GM12878 (cell line): ENCODE measurements around the gene MSANTD4. TPM values are rescaled to one million over a fixed set of nuclear protein-coding genes. Genes with fewer than 3 reads are reported as not detected.
A peak's percentile ranks its signal among the peaks of the same experiment; 100 is the strongest.

Experiments used
- ATAC-seq: fragments of 200-7000 bp; cut with Tn5 transposase; 3 replicates; pipeline ENCODE4 v1.9.1; 2020; ENCODE audit warnings: mild to moderate bottlenecking, moderate library complexity
- BruUV-seq: library from RNA; stranded (reverse); fragments of 400-500 nt; replicated peaks from 2 replicates; lab custom pipeline; 2021; lab: Mats Ljungman, UMichigan
- CTCF ChIA-PET: fragments of 300-600 bp; sonication (Branson Sonifier 250); formaldehyde crosslinking; extraction: SDS; loops from one replicate; lab custom pipeline; 2021; ENCODE audit warnings: inconsistent platforms; lab: Yijun Ruan, JAX
- POLR2A ChIA-PET: fragments of 350-600 bp; formaldehyde crosslinking; extraction: SDS; loops from one replicate; lab custom pipeline; 2021; ENCODE audit warnings: inconsistent platforms; lab: Charles Lee
- RAD21 ChIA-PET: fragments of 300-600 bp; sonication (Branson Sonifier 250); formaldehyde crosslinking; loops from one replicate; lab custom pipeline; 2023; ENCODE audit warnings: antibody characterized with exemption; ENCODE audit not compliant: unreplicated experiment; lab: Charles Lee
- SMC1A ChIA-PET: fragments of 300-600 bp; sonication (Branson Sonifier 250); formaldehyde crosslinking; loops from one replicate; lab custom pipeline; 2023; ENCODE audit not compliant: unreplicated experiment, uncharacterized antibody; lab: Charles Lee
- DNase-seq: peaks from one replicate; pipeline ENCODE4 v3.0.0-alpha.2; 2011; ENCODE audit warnings: low read depth, low spot score
- FAIRE-seq: peaks from 3 replicates; lab custom pipeline; 2011; peaks lifted over from hg19 to GRCh38; lab: Jason Lieb, UNC
- H2AFZ ChIP-seq: 2 replicates; pipeline ENCODE4 v1.6.0; 2011; ENCODE audit warnings: low read depth, low read length, control low read depth; ENCODE audit not compliant: control insufficient read depth
- H3K27ac ChIP-seq: 2 replicates; pipeline ENCODE4 v1.5.1; 2011; ENCODE audit warnings: control low read depth; ENCODE audit not compliant: control insufficient read depth, insufficient read depth
- H3K27me3 ChIP-seq, 2 experiments: replicated peaks in 1 of 2; 2 replicates each; pipeline versions ENCODE4 v1.6.0 to v1.6.1; 2011; ENCODE audit warnings: low read length in 1 of 2; ENCODE audit not compliant: control insufficient read depth in 2 of 2, insufficient read depth in 2 of 2
- H3K36me3 ChIP-seq, 2 experiments: 2 replicates each; pipeline ENCODE4 v1.5.1; 2011; ENCODE audit warnings: low read length in 1 of 2; ENCODE audit not compliant: control insufficient read depth in 2 of 2, insufficient read depth in 2 of 2
- H3K4me1 ChIP-seq: 2 replicates; pipeline ENCODE4 v1.6.1; 2011; ENCODE audit warnings: mild to moderate bottlenecking, low read length, moderate library complexity, mixed read lengths; ENCODE audit not compliant: control insufficient read depth, insufficient read depth
- H3K4me2 ChIP-seq: 2 replicates; pipeline ENCODE4 v1.6.0; 2011; ENCODE audit warnings: control low read depth; ENCODE audit not compliant: control insufficient read depth, insufficient read depth
- H3K4me3 ChIP-seq: fragments of 200-600 bp; sonication (generic); 2 replicates; pipeline ENCODE4 v1.5.1; 2016
- H3K79me2 ChIP-seq: 2 replicates; pipeline ENCODE4 v1.6.0; 2011; ENCODE audit warnings: low read length; ENCODE audit not compliant: control insufficient read depth, insufficient read depth
- H3K9ac ChIP-seq: 2 replicates; pipeline ENCODE4 v1.8.0; 2011; ENCODE audit warnings: low read length, control low read depth, mixed read lengths; ENCODE audit not compliant: control insufficient read depth, insufficient read depth
- H3K9me3 ChIP-seq: replicated peaks from 3 replicates; pipeline ENCODE4 v1.5.1; 2011; ENCODE audit warnings: mild to moderate bottlenecking, low read length; ENCODE audit not compliant: control insufficient read depth, insufficient read depth
- H4K20me1 ChIP-seq: 2 replicates; pipeline ENCODE4 v1.6.0; 2011; ENCODE audit not compliant: control insufficient read depth, insufficient read depth
- CREM ChIP-seq: IDR thresholded peaks from 2 replicates; pipeline ENCODE4 v1.6.1; 2014; ENCODE audit warnings: antibody characterized with exemption, low read depth
- EED ChIP-seq: sonication (generic); IDR thresholded peaks from 2 replicates; pipeline ENCODE4 v1.6.1; 2016; ENCODE audit warnings: antibody characterized with exemption, low read depth
- ESRRA ChIP-seq: IDR thresholded peaks from 2 replicates; pipeline ENCODE4 v1.6.1; 2012; ENCODE audit warnings: mild to moderate bottlenecking, low read length, improper control_type of control experiment
- HCFC1 ChIP-seq: fragments of 150-350 bp; IDR thresholded peaks from 2 replicates; pipeline ENCODE4 v1.6.1; 2014; ENCODE audit warnings: low read length
- MYC ChIP-seq: IDR thresholded peaks from 2 replicates; pipeline ENCODE4 v1.6.1; 2011; ENCODE audit warnings: mild to moderate bottlenecking, low read length, moderate library complexity, inconsistent platforms; ENCODE audit not compliant: insufficient read depth, insufficient replicate concordance, insufficient read length, severe bottlenecking
- NR2C2 ChIP-seq: IDR thresholded peaks from 2 replicates; pipeline ENCODE4 v1.6.1; 2011; ENCODE audit warnings: borderline replicate concordance, low read depth; ENCODE audit not compliant: control insufficient read depth, insufficient read length
- RCOR1 ChIP-seq: conservative IDR thresholded peaks from 2 replicates; pipeline ENCODE4 v1.6.1; 2012; ENCODE audit warnings: low read depth, low read length, improper control_type of control experiment
- SP1 ChIP-seq: IDR thresholded peaks from one replicate; pipeline ENCODE4 v1.6.1; 2011; ENCODE audit warnings: low read depth, low read length
- SREBF1 ChIP-seq: IDR thresholded peaks from 2 replicates; pipeline ENCODE4 v1.6.1; 2012; ENCODE audit warnings: mild to moderate bottlenecking, low read length
- SRF ChIP-seq, 2 experiments: IDR thresholded peaks; 2 replicates each; pipeline ENCODE4 v1.6.1; 2011; ENCODE audit warnings: low read depth in 2 of 2, low read length in 2 of 2, mild to moderate bottlenecking in 1 of 2, moderate library complexity in 1 of 2
- ZNF622 ChIP-seq: fragments of 450-650 bp; IDR thresholded peaks from 2 replicates; pipeline ENCODE4 v1.6.1; 2017; ENCODE audit warnings: mild to moderate bottlenecking, inconsistent platforms
- WGBS: methylation state at CpG from one replicate; pipeline ENCODE4 v1.1.6; 2016; ENCODE audit warnings: low lambda C conversion rate; ENCODE audit not compliant: insufficient replicate concordance, insufficient coverage; ENCODE audit errors: missing lambda C conversion rate; 5-methylcytosine and 5-hydroxymethylcytosine counted together
- in situ Hi-C: fragments of 300-500 bp; cut with MboI; formaldehyde crosslinking; loops from 9 replicates; pipeline ENCODE4 v1.14.3; 2018; ENCODE audit warnings: mixed read lengths
- intact Hi-C: fragments of 100-400 bp; cut with micrococcal nuclease; formaldehyde crosslinking; loops from one replicate; pipeline ENCODE4 v1.14.2; 2022; ENCODE audit not compliant: unreplicated experiment
- polyA plus RNA-seq, 11 experiments: library from polyadenylated mRNA; depleted of rRNA in 4 of 11; unstranded in 6 of 11; stranded (reverse) in 5 of 11; fragments of >200 nt; fragmentation: Nextera tagmentation in 4 of 11; fragmentation: Illumina TruSeq in 1 of 11; extraction: Ambion mirVana in 4 of 11; extraction: Trizol in 1 of 11; gene quantifications; 1 replicate in 1 of 11; 2 replicates in 10 of 11; pipeline versions ENCODE4 v1.2.1 to v1.2.3, GENCODE V29; 2011 to 2016; ENCODE audit warnings: inconsistent platforms in 2 of 11, missing spikeins in 2 of 11, low read depth in 1 of 11
- total RNA-seq, 4 experiments: library from RNA; depleted of rRNA in 3 of 4; stranded (reverse); fragments of >200 nt in 3 of 4; fragmentation: Illumina TruSeq in 1 of 4; extraction: Trizol in 1 of 4; gene quantifications; 2 replicates each; pipeline versions ENCODE4 v1.2.1 to v1.2.3, GENCODE V29; 2013 to 2021
- TF ChIP-seq, protein P1 (sequence below): IDR thresholded peaks from 2 replicates; pipeline ENCODE4 v1.6.1; 2011; ENCODE audit warnings: low read depth, low read length, improper control_type of control experiment, borderline replicate concordance
- TF ChIP-seq, protein P2 (sequence below): fragments of 450-650 bp; IDR thresholded peaks from 2 replicates; pipeline ENCODE4 v1.6.1; 2017; ENCODE audit warnings: mild to moderate bottlenecking, moderate library complexity
- TF ChIP-seq, protein P3 (sequence below): fragments of 450-650 bp; IDR thresholded peaks from 2 replicates; pipeline ENCODE4 v1.6.1; 2016; ENCODE audit warnings: mild to moderate bottlenecking
- TF ChIP-seq, protein P4 (sequence below): fragments of 450-650 bp; IDR thresholded peaks from 2 replicates; pipeline ENCODE4 v1.6.1; 2016; ENCODE audit warnings: mild to moderate bottlenecking, moderate library complexity, borderline replicate concordance

MSANTD4 gene
- total and polyA plus RNA-seq, 10 of the 15 experiments (the other 5 are each of a cell fraction or from before 2014, with no cell fraction given): 8.7 to 23.9 (median 16.0) TPM

DNA sequence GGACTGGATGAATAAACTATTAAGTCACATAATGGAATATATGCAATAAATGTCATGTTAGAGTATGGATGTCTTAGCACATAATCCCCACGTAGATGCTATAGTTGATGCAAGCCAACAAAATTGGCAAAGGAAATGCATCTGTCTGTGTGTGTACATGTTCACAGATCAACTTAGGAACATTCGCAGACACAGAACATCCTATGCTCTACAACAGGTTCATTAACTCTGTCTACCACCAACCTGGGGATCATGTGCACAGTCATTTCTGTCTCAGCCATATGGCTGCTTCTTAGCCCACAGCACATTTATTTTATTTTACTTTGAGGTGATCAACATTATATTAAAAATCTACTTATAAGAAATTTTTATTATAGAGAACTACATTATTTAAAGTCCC lies 4.9 kb downstream of the MSANTD4 start:
- peak overlapping the region; percentile 26 for H3K4me2 ChIP-seq
- ChIA-PET SMC1A (no interaction called here), POLR2A (interaction anchor here (1.8 kb wide), 1 partner anchor 8 kb away, joined by 5 read pairs; no protein-coding TSS in a partner anchor), CTCF (interaction anchor here (0.9 to 2.0 kb wide), 2 partner anchors 9 to 62 kb away, joined by 3 to 4 read pairs; no protein-coding TSS in a partner anchor), RAD21 (no interaction called here)
- peak; percentile 16; the same call in 1 of the 3 replicates for ATAC-seq
- H3K27me3 ChIP-seq: no peaks in the 10 kb centered on the region
- H3K36me3 ChIP-seq: no peaks in the 10 kb centered on the region
- in situ Hi-C loops (no loop called here), intact Hi-C loops (no loop called here)
- peaks cover 66% of the 10 kb centered on the region for H3K79me2 ChIP-seq
- H3K9me3 ChIP-seq: no peaks in the 10 kb centered on the region
- peaks cover 8% of the 10 kb centered on the region; the same call in 1 of the 2 replicates for H3K4me1 ChIP-seq
- no peak for FAIRE-seq
- 100% methylated on average over 2 of the region's 2 CpGs for WGBS
- DNase-seq: no peak
- H3K4me3 ChIP-seq: no peak overlapping the region
- no TSS peak for BruUV-seq
- H2AFZ ChIP-seq: no peak overlapping the region
- H3K27ac ChIP-seq: no peak overlapping the region
- H4K20me1 ChIP-seq: no peaks in the 10 kb centered on the region
- no peak overlapping the region for H3K9ac ChIP-seq
- no peak for TF ChIP-seq ZNF622
- no peak for TF ChIP-seq SREBF1
- TF ChIP-seq, protein P1, sequence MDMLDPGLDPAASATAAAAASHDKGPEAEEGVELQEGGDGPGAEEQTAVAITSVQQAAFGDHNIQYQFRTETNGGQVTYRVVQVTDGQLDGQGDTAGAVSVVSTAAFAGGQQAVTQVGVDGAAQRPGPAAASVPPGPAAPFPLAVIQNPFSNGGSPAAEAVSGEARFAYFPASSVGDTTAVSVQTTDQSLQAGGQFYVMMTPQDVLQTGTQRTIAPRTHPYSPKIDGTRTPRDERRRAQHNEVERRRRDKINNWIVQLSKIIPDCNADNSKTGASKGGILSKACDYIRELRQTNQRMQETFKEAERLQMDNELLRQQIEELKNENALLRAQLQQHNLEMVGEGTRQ: no peak
- TF ChIP-seq MYC: no peak
- no peak for TF ChIP-seq CREM
- TF ChIP-seq SP1: no peak
- no peak for TF ChIP-seq SRF (IDR thresholded peaks at IDR 0.05; ENCODE audit: low read depth in 2 of 2, low read length in 2 of 2)
- TF ChIP-seq NR2C2: no peak
- TF ChIP-seq, protein P2, sequence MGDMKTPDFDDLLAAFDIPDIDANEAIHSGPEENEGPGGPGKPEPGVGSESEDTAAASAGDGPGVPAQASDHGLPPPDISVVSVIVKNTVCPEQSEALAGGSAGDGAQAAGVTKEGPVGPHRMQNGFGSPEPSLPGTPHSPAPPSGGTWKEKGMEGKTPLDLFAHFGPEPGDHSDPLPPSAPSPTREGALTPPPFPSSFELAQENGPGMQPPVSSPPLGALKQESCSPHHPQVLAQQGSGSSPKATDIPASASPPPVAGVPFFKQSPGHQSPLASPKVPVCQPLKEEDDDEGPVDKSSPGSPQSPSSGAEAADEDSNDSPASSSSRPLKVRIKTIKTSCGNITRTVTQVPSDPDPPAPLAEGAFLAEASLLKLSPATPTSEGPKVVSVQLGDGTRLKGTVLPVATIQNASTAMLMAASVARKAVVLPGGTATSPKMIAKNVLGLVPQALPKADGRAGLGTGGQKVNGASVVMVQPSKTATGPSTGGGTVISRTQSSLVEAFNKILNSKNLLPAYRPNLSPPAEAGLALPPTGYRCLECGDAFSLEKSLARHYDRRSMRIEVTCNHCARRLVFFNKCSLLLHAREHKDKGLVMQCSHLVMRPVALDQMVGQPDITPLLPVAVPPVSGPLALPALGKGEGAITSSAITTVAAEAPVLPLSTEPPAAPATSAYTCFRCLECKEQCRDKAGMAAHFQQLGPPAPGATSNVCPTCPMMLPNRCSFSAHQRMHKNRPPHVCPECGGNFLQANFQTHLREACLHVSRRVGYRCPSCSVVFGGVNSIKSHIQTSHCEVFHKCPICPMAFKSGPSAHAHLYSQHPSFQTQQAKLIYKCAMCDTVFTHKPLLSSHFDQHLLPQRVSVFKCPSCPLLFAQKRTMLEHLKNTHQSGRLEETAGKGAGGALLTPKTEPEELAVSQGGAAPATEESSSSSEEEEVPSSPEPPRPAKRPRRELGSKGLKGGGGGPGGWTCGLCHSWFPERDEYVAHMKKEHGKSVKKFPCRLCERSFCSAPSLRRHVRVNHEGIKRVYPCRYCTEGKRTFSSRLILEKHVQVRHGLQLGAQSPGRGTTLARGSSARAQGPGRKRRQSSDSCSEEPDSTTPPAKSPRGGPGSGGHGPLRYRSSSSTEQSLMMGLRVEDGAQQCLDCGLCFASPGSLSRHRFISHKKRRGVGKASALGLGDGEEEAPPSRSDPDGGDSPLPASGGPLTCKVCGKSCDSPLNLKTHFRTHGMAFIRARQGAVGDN: no peak
- TF ChIP-seq, protein P3, sequence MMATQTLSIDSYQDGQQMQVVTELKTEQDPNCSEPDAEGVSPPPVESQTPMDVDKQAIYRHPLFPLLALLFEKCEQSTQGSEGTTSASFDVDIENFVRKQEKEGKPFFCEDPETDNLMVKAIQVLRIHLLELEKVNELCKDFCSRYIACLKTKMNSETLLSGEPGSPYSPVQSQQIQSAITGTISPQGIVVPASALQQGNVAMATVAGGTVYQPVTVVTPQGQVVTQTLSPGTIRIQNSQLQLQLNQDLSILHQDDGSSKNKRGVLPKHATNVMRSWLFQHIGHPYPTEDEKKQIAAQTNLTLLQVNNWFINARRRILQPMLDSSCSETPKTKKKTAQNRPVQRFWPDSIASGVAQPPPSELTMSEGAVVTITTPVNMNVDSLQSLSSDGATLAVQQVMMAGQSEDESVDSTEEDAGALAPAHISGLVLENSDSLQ: no peak
- no peak for TF ChIP-seq ESRRA
- TF ChIP-seq HCFC1: no peak
- TF ChIP-seq RCOR1: no peak
- TF ChIP-seq, protein P4, sequence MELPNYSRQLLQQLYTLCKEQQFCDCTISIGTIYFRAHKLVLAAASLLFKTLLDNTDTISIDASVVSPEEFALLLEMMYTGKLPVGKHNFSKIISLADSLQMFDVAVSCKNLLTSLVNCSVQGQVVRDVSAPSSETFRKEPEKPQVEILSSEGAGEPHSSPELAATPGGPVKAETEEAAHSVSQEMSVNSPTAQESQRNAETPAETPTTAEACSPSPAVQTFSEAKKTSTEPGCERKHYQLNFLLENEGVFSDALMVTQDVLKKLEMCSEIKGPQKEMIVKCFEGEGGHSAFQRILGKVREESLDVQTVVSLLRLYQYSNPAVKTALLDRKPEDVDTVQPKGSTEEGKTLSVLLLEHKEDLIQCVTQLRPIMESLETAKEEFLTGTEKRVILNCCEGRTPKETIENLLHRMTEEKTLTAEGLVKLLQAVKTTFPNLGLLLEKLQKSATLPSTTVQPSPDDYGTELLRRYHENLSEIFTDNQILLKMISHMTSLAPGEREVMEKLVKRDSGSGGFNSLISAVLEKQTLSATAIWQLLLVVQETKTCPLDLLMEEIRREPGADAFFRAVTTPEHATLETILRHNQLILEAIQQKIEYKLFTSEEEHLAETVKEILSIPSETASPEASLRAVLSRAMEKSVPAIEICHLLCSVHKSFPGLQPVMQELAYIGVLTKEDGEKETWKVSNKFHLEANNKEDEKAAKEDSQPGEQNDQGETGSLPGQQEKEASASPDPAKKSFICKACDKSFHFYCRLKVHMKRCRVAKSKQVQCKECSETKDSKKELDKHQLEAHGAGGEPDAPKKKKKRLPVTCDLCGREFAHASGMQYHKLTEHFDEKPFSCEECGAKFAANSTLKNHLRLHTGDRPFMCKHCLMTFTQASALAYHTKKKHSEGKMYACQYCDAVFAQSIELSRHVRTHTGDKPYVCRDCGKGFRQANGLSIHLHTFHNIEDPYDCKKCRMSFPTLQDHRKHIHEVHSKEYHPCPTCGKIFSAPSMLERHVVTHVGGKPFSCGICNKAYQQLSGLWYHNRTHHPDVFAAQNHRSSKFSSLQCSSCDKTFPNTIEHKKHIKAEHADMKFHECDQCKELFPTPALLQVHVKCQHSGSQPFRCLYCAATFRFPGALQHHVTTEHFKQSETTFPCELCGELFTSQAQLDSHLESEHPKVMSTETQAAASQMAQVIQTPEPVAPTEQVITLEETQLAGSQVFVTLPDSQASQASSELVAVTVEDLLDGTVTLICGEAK: no peak
- no peak for TF ChIP-seq EED
